SIG-M5 (cell line): Measurements from ENCODE around the gene NPAS3.

Source experiments
- DNase-seq: peaks from one replicate; lab custom pipeline; 2025; lab: John Stamatoyannopoulos, UW

NPAS3 gene

GRCh38 chr14:33796356-33796755, 857.7 kb downstream of the NPAS3 start:
- no peak for DNase-seq

GRCh38 chr14:33799705-33800570, 861.3 kb downstream of the NPAS3 start:
- DNase-seq = no peak

GRCh38 chr14:33800735-33801163, 862.1 kb downstream of the NPAS3 start:
- DNase-seq = no peak

- no peak for DNase-seq
These were observed 864.1 kb downstream of the NPAS3 start for GRCh38 chr14:33802737-33803136.

GRCh38 chr14:33805593-33805992, 866.9 kb downstream of the NPAS3 start:
- no peak for DNase-seq

GRCh38 chr14:33806905-33807304, 868.2 kb downstream of the NPAS3 start:
- DNase-seq = no peak

GRCh38 chr14:33808187-33808586, 869.5 kb downstream of the NPAS3 start:
- DNase-seq = no peak

GRCh38 chr14:33809396-33809981, 870.8 kb downstream of the NPAS3 start:
- DNase-seq = no peak

GRCh38 chr14:33810308-33810707, 871.6 kb downstream of the NPAS3 start:
- no peak for DNase-seq

GRCh38 chr14:33811721-33812120, 873.0 kb downstream of the NPAS3 start:
- DNase-seq = no peak

- DNase-seq = no peak
These were observed 873.5 kb downstream of the NPAS3 start for GRCh38 chr14:33812181-33812580.

GRCh38 chr14:33812601-33813000, 873.9 kb downstream of the NPAS3 start:
- DNase-seq = no peak

- DNase-seq = no peak
These were observed 875.3 kb downstream of the NPAS3 start for GRCh38 chr14:33814010-33814409.

- DNase-seq = no peak
These were observed 895.2 kb downstream of the NPAS3 start for GRCh38 chr14:33833706-33834465.

GRCh38 chr14:33834466-33835260, 896.0 kb downstream of the NPAS3 start:
- DNase-seq = no peak

GRCh38 chr14:33835261-33835655, 896.6 kb downstream of the NPAS3 start:
- DNase-seq = no peak

- DNase-seq = no peak
These were observed 897.0 kb downstream of the NPAS3 start for GRCh38 chr14:33835677-33836076.

- DNase-seq = no peak
These were observed 897.7 kb downstream of the NPAS3 start for GRCh38 chr14:33836203-33836899.

- no peak for DNase-seq
These were observed 898.4 kb downstream of the NPAS3 start for GRCh38 chr14:33836900-33837577.

- no peak for DNase-seq
These were observed 899.4 kb downstream of the NPAS3 start for GRCh38 chr14:33837943-33838683.
